Parathyroid adenoma (tissue), 2 donors: ENCODE data around the gene COL4A1.
A peak's percentile ranks its signal among the peaks of the same experiment; 100 is the strongest.

Source experiments
- H2AFZ ChIP-seq: fragments of 300-600 bp; sonication (generic); one replicate; pipeline ENCODE4 v1.7.0; 2017; ENCODE audit warnings: antibody characterized with exemption, mild to moderate bottlenecking
- H3K27ac ChIP-seq: fragments of 300-600 bp; sonication (generic); one replicate; pipeline ENCODE4 v1.7.0; 2017
- H3K27me3 ChIP-seq: fragments of 300-600 bp; sonication (generic); one replicate; pipeline ENCODE4 v1.7.0; 2017; ENCODE audit warnings: low read length; ENCODE audit not compliant: control insufficient read depth, insufficient read depth
- H3K36me3 ChIP-seq: fragments of 300-600 bp; sonication (generic); one replicate; pipeline ENCODE4 v1.7.0; 2017; ENCODE audit warnings: low read length; ENCODE audit not compliant: control insufficient read depth, insufficient read depth
- H3K4me1 ChIP-seq: fragments of 300-600 bp; sonication (generic); one replicate; pipeline ENCODE4 v1.7.0; 2017; ENCODE audit warnings: control low read depth
- H3K4me2 ChIP-seq: fragments of 300-600 bp; sonication (generic); one replicate; pipeline ENCODE4 v1.7.0; 2017; ENCODE audit warnings: low read length
- H3K4me3 ChIP-seq: fragments of 300-600 bp; sonication (generic); one replicate; pipeline ENCODE4 v1.7.0; 2017; ENCODE audit warnings: low read depth, low read length
- H3K79me2 ChIP-seq: fragments of 300-600 bp; sonication (generic); one replicate; pipeline ENCODE4 v1.7.0; 2017; ENCODE audit warnings: control low read depth
- H3K9ac ChIP-seq: fragments of 300-600 bp; sonication (generic); one replicate; pipeline ENCODE4 v1.7.0; 2017; ENCODE audit warnings: mild to moderate bottlenecking
- H3K9me3 ChIP-seq: fragments of 300-600 bp; sonication (generic); one replicate; pipeline ENCODE4 v1.7.0; 2017; ENCODE audit warnings: low read length; ENCODE audit not compliant: control insufficient read depth
- TF ChIP-seq, protein P1 (sequence below): fragments of 300-600 bp; sonication (generic); IDR thresholded peaks from one replicate; pipeline ENCODE4 v1.7.0; 2017; ENCODE audit warnings: antibody characterized with exemption, mild to moderate bottlenecking
- donor health status: primary hyperparathyroidism.

COL4A1 gene

DNA sequence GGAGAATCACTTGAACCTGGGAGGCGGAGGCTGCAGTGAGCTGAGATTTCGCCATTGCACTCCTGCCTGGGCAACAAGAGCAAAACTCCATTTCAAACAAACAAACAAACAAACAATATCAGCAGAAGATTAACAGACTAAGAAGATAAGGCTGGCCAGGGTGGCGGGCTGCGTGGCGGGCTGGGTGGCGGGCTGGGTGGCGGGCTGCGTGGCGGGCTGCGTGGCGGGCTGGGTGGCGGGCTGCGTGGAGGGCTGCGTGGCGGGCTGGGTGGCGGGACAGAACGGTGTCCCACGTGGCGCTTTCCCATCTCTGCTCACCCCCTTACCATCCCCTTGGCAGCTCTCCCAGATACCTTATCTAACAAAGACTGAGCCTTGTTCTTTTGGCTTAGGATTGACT is 196.2 kb downstream of the COL4A1 start:
- no peaks in the 10 kb centered on the region for H3K9me3 ChIP-seq
- TF ChIP-seq, protein P1, sequence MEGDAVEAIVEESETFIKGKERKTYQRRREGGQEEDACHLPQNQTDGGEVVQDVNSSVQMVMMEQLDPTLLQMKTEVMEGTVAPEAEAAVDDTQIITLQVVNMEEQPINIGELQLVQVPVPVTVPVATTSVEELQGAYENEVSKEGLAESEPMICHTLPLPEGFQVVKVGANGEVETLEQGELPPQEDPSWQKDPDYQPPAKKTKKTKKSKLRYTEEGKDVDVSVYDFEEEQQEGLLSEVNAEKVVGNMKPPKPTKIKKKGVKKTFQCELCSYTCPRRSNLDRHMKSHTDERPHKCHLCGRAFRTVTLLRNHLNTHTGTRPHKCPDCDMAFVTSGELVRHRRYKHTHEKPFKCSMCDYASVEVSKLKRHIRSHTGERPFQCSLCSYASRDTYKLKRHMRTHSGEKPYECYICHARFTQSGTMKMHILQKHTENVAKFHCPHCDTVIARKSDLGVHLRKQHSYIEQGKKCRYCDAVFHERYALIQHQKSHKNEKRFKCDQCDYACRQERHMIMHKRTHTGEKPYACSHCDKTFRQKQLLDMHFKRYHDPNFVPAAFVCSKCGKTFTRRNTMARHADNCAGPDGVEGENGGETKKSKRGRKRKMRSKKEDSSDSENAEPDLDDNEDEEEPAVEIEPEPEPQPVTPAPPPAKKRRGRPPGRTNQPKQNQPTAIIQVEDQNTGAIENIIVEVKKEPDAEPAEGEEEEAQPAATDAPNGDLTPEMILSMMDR, result no peak
- no peak overlapping the region for H2AFZ ChIP-seq
- H3K4me3 ChIP-seq, result no peak overlapping the region
- H3K4me1 ChIP-seq, result no peaks in the 10 kb centered on the region
- H3K79me2 ChIP-seq, result no peaks in the 10 kb centered on the region
- H3K9ac ChIP-seq, result no peak overlapping the region
- H3K36me3 ChIP-seq, result no peaks in the 10 kb centered on the region
- H3K27ac ChIP-seq, result no peak overlapping the region
- H3K27me3 ChIP-seq, result no peaks in the 10 kb centered on the region
- no peak overlapping the region for H3K4me2 ChIP-seq

GRCh38 chr13:110109910-110110309 is 197.0 kb downstream of the COL4A1 start:
- no peaks in the 10 kb centered on the region for H3K27me3 ChIP-seq
- no peaks in the 10 kb centered on the region for H3K4me1 ChIP-seq
- TF ChIP-seq, protein P1, result no peak
- H2AFZ ChIP-seq, result peak overlapping the region; percentile 22
- H3K79me2 ChIP-seq, result no peaks in the 10 kb centered on the region
- H3K4me2 ChIP-seq, result no peak overlapping the region
- no peak overlapping the region for H3K27ac ChIP-seq
- H3K9ac ChIP-seq, result no peak overlapping the region
- no peak overlapping the region for H3K4me3 ChIP-seq
- H3K36me3 ChIP-seq, result no peaks in the 10 kb centered on the region
- H3K9me3 ChIP-seq, result no peaks in the 10 kb centered on the region

DNA sequence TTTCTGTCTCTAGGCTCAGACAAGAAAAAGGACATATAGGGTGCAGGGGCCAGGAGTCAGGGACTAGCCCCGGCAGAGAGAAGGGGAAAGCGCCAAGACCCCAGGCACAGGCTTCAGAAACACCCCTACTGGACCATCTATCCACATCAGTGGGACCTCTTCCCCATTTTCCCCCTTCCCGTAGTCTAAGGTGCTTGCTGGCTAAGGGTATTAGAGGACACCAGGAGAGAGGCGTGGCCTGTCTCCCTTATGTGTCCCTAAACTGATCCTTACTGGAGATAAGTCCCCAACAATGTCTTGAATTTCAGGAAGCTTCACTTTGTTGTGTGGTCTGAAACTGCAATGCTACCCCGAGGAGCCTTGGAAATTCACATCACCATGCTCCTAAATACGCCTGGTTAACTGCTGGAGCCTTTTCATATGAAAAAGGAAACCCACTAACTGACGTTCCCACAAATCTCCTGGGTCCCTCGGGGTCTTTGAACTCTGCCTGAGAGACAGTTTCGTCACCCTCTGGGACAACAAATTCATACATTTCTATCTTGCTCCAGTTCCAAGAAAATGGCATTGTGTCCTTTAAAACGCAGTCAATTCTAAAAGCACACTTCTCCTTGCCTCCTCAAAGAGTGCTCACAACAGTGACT is 197.7 kb downstream of the COL4A1 start:
- Histone ChIP-seq H3K27ac (no peak overlapping the region), H3K79me2 (no peaks in the 10 kb centered on the region), H3K4me1 (no peaks in the 10 kb centered on the region), H3K4me3 (no peak overlapping the region), H3K9ac (no peak overlapping the region), H3K9me3 (no peaks in the 10 kb centered on the region), H3K27me3 (no peaks in the 10 kb centered on the region), H2AFZ (peak overlapping the region; percentile 28), H3K36me3 (no peaks in the 10 kb centered on the region), H3K4me2 (no peak overlapping the region)
- TF ChIP-seq, protein P1, result no peak

GRCh38 chr13:110108348-110109139 is 198.4 kb downstream of the COL4A1 start:
- no peaks in the 10 kb centered on the region for H3K4me1 ChIP-seq
- H3K9me3 ChIP-seq, result no peaks in the 10 kb centered on the region
- no peaks in the 10 kb centered on the region for H3K27me3 ChIP-seq
- no peaks in the 10 kb centered on the region for H3K79me2 ChIP-seq
- H3K27ac ChIP-seq, result no peak overlapping the region
- no peaks in the 10 kb centered on the region for H3K36me3 ChIP-seq
- TF ChIP-seq, protein P1, result peak; percentile 35
- H3K4me3 ChIP-seq, result no peak overlapping the region
- H3K4me2 ChIP-seq, result no peak overlapping the region
- peak overlapping the region; percentile 28 for H2AFZ ChIP-seq
- H3K9ac ChIP-seq, result no peak overlapping the region
